ENCODE data around the gene GNG8.

- TF ChIP-seq POLR2AphosphoS5 (IDR thresholded peaks at IDR 0.05) (no peak), CTCF (IDR thresholded peaks at IDR 0.05) (no peak), POLR2A (IDR thresholded peaks at IDR 0.05) (no peak), EP300 (IDR thresholded peaks at IDR 0.05) (no peak)
Measured at GRCh38 chr19:46620716-46621115, 15.3 kb downstream of the GNG8 start.
